Stimulated activated CD8-positive, alpha-beta memory T cell treated with anti-CD3 and anti-CD28 coated beads, Interleukin-4, amount 100 ng/mL, for 24 hours (primary cell): Measurements from ENCODE around the gene MMP17.
A peak's percentile ranks its signal among the peaks of the same experiment; 100 is the strongest.

ENCODE experiments used
- DNase-seq: peaks from one replicate; pipeline ENCODE4 v3.0.0-alpha.2; 2020; ENCODE audit warnings: low read depth

The MMP17 gene

DNA sequence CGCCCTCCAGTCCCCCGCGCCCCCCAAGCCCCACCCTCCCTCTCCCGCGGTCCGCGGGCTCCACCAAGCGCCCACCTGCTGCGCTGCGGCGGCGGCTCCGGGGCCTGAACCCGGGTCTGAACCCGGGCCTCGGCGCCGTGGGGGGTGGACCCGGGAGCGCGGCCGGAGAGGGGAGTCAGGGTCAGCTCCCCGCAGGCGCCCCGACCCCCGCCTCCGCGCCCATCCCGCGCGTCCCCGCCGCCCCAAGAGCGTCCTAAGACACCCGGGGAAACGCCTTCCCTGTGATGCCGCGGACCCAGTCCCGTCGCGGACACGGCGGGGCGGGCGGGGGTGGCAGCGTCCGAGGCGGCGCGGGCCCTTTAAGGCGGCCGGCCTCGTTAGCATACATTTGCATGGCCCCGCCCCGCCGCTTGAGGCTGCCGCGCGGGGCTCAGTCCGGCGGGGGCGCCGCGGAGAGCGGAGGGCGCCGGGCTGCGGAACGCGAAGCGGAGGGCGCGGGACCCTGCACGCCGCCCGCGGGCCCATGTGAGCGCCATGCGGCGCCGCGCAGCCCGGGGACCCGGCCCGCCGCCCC lies at the start of gene MMP17:
MMP17 (plus strand) TSS at position 433 of the 574 bp plus-strand sequence; CDS start at position 535, 102 bp downstream.
- DNase-seq = peak; percentile 26

DNA sequence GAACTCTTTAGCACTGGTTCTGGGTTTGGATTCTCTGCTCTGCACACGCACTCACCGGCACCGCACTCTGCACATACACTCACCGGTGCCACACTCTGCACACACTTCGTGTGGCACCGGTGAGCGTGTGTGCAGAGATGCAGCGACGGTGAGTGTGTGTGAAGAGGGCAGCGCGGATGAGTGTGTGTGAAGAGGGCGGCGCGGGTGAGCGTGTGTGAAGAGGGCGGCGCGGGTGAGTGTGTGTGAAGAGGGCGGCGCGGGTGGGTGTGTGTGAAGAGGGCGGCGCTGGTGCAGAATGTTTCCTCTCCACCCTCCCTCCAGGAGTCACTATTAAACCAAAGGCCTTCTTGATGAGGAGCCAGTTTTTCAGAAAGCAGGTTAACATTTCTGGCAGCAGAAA lies 49.2 kb upstream of the MMP17 start:
- no peak for DNase-seq

GRCh38 chr12:131782061-131782460 lies 46.1 kb upstream of the MMP17 start:
- no peak for DNase-seq

- DNase-seq = no peak
Measured at GRCh38 chr12:131783915-131784541, 44.2 kb upstream of the MMP17 start.

- DNase-seq = no peak
Measured at GRCh38 chr12:131784909-131785762, 43.1 kb upstream of the MMP17 start.

DNA sequence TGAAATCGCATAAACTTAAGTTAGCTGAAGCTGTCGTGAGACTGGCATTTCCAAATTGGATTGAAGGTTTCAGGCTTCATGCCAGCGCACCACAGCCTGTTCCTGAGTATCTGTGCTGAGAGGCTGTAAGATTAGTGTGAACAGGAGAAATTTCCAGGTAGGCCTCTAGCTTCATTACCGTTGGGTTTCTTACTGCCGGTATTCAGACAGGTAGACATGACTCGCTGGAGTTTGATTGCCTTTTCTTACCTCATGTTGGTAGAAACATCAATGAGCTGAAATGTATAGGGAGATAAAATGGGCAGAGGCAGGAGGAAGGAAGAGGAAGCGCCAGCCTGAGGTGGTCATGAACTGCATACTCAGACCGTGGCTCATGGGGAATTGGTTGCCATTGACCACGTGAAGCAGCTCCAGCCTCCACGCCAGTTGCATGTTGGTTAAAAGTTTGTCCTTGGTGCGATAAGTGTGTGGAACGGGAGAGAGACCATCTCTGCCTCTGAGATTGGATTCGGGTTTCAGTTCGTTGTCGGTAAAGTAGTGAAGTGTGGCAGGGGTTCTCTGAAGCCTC lies 42.3 kb upstream of the MMP17 start:
- no peak for DNase-seq

GRCh38 chr12:131786331-131786730 lies 41.9 kb upstream of the MMP17 start:
- no peak for DNase-seq

DNA sequence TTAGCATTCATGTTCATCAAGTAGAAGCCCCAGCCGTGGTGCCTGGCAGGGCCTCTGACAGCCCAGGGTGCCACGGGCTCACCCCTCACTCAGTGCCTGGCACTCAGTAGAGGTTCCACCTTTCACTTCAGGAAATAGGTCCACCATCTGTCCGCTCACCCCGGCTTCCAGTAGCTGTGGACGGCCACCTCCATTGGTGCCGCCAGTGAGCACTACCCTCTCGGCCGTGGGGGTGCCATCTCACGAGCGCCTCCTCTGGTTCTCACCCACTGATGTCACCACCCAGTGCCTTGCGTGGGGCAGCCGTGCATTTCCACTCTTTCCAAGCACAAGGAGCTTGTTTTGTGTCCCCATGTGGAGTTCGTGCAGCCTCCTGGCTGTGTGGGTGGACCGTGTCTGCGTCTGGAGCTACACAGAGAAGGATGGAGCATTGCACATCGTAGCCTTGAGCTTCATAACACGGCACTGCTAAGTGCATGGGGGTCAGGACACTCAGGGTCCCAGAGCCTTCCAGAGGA lies 41.0 kb upstream of the MMP17 start:
- DNase-seq = no peak

DNA sequence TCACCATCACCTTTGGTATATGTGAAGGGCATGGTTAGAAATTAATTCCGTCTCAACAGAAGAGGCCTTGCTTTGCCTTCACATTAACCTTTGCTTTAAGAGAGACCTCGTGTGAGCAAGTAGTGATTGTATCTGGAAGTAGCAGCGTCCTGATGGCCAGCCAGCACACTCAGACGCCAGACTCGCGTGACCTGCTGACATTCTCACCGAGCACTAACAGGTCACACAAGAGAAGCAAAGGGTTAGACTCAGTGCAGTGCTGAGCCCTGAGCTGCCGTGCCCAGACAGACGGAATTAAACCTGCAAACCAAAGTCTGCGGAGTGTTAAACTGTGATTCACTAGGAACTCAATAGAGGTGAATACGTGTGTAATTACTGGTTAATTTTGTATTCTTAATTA lies 40.1 kb upstream of the MMP17 start:
- no peak for DNase-seq

DNA sequence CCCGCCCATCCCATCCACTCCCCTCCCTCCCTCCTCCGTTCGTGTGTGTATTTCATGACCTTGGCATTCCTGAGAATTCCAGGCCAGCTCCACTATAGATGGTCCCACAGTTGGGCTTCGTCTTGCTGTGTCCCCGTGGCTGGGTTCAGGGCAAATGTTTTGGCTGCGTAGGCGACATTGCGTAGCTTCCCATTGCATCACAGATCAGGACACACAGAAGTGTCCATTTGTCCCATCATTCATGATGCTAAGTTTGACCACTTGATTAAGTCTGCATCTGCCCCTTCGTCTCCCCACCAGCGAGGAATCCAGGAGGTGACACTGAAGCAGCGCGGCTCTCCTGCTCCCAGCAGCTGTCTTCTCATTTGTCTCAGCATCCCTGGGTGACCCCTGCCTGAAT lies 38.6 kb upstream of the MMP17 start:
- no peak for DNase-seq

DNA sequence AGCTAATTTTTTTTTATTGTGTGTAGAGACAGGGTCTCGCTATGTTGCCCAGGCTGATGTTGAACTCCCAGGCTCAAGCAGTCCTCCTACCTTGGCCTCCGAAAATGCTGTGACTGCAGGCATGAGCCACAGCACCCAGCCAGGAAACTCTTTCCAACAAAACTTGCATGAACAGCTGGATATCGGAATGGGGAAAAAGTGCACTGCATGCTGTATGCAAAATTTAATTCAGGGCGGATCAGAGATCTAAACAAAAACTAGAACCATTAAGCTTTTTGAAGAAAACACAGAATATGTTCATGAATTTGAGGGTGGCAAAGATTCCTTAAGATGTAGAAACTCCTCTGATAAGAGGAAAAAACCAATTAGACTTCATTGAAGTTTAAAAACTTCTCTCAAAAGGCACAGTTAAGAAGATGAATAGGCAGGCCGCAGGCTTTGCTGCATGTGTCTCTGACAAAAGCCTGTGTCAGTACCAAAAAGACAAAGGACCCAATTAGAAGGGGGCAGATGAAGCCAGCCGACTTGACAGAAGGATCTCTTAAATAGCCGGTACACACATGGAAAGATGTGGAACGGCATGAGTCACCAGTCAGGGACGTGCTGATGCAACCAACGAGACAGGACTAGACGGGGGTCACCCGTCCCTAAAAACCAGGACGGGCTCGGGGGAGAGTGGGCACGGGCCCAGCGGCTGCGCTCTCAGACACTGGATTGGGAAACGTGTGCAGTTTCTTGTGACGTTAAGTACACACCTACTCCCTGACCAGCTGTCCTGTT lies 34.8 kb upstream of the MMP17 start:
- no peak for DNase-seq

- no peak for DNase-seq
Measured at GRCh38 chr12:131794061-131794460, 34.1 kb upstream of the MMP17 start.

DNA sequence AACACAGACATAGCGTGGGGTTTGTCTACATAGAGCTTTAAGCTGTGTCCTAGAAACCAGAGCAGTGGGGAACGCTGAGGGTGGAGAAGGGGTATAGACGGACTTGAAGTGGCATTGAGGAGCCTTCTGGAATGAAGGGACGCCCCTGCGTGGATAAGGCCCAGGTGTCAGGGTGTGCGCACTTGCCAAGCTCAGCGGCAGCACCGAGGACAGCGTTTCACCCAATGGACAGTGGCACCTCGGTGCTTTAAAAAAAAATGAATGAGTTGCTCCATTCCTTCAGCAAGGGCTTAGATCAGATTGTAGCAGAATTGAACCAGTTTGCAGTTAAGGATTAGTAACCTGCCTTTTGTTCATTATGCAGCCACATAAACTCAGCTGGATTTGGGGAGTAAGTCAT lies 33.6 kb upstream of the MMP17 start:
- no peak for DNase-seq

- no peak for DNase-seq
Measured at GRCh38 chr12:131795064-131795463, 33.1 kb upstream of the MMP17 start.

GRCh38 chr12:131795690-131796410 lies 32.3 kb upstream of the MMP17 start:
- no peak for DNase-seq

DNA sequence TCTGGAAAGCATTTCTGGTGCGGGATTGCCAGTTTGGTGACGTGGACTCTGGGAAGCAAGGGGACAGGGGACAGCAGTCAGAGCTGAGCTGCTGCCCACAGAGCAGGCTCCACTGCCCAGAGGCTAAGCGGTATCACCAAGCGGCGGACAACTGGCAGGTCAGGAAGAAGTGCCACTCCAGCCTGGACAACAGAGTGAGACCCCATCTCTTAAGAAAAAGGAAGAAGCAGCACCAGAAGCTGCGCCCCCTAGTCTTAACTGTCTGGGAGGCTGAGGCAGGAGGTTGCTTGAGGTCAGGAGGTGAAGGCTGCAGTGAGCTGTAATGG lies 31.8 kb upstream of the MMP17 start:
- DNase-seq = no peak

GRCh38 chr12:131796754-131797587 lies 31.2 kb upstream of the MMP17 start:
- DNase-seq = no peak

DNA sequence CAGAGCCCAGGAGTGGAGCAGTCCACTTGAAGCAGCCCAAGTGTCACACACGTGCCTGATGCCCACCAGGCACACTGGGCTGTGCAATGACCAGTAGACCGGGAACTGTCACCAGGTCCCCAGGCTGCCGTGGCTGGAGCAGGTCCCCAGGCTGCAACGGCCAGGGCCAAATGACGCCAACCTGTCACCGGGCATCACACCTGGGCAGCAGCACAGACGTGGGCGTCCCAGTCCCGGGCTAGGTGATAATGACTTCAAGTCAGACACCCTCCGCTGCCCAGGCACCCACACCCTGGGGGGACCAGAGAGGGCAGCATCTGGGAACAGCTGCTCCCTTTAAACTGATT lies 30.6 kb upstream of the MMP17 start:
- no peak for DNase-seq

DNA sequence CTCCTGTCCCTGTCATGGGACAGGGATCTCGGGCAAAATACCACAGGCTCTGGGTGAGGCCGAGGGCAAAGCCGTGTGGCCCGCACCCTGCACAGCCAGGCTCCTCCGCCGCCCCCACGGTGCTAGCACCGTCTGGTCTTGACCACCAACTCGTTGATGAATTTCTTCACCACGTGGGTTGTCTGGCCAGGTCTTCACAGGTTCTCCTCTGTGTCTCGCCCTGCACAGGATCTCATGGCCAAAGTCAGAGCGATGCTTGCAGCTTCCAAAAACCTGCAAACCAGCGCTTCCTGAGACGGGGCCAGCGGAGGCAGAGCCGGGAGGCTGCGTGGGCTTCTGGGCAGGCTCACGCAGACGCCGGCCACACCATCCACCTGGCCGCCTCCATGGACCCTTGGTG lies 29.0 kb upstream of the MMP17 start:
- no peak for DNase-seq

DNA sequence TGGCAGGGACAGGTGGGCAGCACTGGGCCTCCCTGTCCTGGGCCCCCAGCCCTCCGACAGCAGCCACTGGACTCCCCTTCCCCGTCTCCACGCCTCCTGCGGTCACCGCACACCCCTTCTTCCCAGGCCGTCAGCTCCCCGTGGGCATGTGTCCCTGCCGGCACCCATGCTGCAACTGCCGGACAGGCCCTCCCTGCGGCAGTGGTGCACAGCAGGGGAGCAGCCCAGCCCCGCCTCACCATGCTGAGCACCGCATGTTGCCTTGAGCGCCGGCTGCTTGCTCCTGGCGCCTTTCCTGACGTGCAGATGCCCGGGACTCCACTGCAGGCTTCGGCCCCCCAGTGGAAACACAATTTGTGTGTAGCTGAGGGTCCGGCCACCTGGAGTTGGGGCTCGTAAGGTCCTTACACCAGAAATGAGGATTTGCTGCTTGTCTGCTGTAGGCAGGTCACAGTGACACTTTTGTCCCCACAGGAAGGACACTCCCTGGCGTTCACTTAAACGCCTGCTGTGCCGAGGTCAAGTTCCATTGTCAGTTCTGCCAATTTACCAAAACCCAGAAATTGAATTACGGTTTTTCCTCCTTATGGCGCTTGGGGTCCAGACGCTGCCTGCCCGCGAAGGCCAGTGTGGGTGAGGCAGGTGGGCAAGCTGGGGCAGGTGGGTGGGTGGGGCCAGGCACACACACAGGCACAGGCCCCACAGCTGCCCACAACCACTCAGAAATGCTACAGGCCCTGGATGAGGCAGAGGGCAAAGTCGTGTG lies 28.2 kb upstream of the MMP17 start:
- DNase-seq = no peak
